SHP77 treated with DMSO at 0.1 percent for 48 hours (cell line): ENCODE measurements around the gene COL2A1.

Experiments
- DNase-seq: peaks from one replicate; lab custom pipeline; 2025; lab: John Stamatoyannopoulos, UW

Gene COL2A1

DNA sequence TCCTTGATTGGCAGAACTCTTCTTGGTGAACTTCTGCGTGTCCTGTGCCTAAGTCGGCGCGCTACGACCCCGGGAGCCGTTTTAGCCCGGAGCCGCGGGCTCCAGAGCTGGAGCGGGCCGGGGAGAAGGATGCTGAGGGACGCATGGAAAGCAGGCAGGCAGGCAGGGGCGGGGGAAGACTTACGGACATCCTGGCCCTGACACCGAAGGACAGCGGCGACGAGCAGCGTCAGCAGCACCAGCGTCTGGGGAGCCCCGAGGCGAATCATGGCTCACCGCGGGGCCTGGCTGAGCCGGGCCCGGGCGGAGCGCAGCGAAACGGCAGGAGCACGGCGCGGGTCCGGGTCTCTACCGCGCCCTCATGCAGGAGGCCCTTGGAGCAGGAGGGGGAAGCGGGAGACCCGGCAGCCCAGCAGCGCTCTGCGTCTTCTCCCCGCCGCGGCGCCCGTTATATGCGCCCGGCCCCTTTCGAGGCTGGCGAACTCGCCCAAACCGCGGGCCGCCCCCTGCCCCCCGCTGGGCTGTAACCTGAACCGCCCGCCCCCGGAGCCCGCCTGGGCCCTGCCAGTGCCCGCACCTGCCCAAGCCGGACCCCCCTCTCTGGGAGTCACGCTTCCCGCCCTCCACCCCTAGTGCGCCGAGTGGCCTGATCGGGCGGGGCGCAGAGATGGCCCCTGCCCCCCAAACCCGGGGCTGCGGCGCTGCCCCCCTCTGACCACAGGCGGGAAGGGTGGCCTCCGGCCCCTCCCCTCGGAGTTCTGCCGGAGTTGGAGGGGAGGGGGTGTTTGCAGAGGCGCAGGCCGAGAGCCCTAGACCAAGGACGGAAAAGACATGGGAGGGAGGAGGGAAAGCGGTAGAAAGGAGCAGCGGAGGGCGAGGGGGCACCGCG lies at the start of gene COL2A1:
COL2A1 (minus strand) TSS at position 424 of the 889 bp plus-strand sequence; CDS start at position 269, 155 bp downstream.
- DNase-seq = no peak

DNA sequence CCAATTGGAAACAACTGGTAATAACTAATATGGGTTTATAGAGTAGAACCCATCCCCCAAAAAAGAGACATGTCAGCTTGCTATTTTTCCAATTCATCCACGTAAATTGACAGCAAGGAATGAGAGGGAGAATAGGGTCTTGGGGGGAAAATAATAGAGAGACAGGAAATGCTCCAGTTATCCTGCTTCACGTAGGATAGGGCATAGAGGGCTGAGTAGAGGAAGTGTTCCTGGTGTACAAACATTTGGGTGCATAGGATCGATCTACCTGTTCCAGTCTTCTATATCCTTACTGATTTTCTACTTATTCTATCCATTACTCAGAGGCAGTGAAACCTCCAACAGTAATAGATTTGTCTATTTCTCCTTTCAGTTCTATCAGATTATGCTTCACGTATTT lies 49.6 kb upstream of the COL2A1 start:
- no peak for DNase-seq

DNA sequence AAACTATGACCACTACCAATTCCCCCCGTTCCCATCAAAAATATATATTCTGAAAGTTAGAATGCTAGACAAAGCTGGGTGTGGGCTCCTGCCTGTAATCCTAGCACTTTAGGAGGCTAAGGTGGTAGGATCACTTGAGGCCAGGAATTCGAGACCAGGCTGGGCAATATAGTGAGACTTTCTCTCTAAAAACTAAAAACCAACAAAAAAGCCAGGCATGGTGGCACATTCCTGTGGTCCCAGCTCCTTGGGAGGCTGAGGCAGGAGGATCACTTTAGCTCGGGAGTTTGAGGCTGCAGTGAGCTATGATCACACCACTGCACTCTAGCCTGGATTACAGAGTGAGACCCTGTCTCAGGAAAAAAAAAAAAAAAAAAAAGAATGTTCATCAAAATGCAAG lies 48.8 kb upstream of the COL2A1 start:
- DNase-seq = no peak

DNA sequence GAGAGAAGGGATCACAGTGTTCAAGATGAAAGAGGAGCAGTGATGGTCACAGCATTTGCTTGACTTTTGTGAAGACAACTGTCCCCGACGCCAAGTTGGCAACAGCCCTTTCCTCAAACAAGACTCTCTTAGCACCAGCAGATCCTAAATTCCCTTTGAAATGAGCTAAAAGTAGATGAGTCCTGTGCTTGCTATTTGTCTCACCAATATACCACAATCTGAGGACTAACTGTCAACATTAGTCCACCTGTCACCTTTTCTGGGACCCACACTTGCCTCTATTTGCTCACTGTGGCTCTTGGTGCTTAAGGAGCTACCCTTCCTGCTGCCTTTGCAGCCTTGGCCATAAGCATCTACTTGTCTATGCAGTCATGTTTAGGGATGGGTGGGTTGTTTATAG lies 47.4 kb upstream of the COL2A1 start:
- DNase-seq = no peak

DNA sequence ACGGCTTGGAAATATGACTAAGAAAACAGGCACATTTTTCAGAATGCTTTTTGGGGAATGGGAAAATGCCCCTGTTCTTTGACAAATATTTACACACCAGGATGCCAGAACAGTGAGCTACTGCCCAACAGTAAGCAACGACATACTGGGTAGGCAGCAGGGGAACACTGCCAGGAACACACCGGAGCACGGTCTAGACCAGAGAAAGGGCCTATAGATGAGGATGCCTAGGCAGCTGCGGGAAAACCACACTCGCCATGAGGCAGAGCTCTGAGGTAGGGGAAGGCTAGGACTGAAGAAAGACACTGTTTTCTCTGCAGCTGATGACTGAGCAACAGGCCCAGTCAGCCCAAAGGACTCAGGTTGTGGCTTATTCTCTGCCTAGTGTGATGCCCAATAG lies 45.9 kb upstream of the COL2A1 start:
- DNase-seq = no peak

DNA sequence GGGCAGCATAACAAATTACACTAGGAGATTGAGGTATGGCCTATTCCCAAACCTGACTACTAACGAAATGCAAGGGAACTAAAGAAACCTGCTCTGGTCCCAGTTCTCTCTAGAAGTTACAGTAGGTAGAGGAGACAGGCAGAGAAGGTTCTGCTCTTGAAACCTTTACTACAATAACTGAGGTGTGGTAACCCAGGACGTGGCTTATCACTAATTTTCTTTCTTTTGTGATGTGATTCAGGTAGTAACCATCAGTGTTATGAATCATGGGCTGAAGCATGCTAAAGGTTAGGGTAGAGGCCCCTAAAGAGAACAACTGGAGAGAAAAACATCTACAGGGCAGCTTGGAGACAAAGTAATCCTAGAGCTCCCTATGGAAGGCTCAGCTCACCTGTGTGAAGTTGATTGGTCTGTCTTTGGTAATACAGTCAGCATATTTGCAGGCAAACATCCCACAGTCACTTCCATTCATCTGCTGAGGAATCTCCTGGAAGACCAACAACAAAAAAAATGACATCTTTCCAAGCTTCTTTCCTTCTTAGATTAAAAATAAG lies 41.8 kb upstream of the COL2A1 start:
- no peak for DNase-seq

DNA sequence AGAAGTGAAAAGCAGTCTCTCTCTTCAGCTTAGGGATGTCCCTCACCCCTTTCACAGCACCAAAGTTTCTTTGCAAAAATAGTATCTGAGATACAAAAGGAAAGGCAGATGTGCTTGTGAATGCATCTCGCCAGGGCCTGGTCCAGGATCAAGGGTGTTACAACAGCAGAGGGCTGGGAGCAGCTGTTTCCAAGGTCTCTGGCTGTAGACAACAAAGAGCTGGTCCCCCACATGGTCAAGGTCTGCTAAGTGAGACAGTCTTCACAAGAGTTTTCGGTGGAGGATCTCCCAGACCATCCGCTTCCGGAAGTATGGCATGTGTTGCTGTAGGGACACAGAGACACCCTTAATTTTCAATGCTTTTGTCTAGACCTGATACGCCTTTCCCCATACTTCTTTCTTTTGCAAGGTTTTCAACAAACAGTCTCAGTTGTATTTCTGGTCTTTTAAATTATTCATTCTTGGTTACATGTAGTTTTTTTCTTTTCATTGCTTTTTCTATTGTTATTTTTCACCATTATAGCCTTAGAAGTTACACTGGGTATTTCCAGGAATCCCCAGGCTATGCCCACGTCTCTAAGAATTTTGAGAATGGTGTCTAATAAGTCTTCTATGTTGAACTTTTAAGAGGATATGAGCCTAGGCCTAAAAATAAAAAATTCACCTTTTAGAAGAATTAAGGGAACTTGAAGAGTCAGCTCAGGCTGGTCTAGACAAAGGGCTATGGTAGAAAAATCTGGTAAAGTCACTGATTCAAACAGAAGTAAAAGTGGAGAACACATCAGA lies 41.0 kb upstream of the COL2A1 start:
- DNase-seq = no peak

DNA sequence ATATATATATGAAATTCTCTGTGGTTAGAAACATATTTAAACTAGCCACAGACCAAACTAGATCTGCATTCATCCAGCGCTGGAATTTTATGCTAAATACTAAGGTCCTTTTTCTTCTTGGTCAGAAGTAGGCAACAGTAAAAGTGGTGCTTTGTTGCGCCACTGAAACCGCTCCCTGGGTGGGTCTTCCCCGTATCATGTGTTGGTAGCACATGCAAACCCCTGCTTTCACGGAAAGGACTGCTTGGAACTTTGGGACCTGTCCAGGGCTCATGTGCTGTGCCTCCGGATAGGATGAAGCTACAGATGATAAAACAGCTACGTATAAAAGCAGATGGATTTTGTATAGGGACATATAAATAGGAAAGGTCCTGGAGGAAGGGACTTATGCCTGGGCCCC lies 40.1 kb upstream of the COL2A1 start:
- DNase-seq = no peak

DNA sequence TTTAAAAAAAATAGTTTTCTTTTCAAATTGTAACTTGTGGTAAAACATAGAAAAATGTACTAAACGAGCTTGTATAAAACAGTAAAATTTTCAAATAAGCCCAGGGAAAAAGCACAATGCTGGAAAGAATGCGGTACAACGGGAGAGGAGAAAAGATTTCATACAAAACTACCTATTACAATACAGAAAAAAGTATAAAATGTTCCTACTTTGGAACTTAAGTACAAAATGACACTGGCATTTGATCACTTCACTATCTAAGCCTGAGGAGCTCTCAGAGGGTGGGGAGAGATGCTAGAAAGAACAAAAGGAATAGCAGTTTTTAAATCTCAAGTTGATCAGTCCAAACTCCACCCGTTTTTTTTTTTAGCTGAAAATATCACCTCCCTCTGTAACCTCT lies 39.5 kb upstream of the COL2A1 start:
- DNase-seq = no peak

DNA sequence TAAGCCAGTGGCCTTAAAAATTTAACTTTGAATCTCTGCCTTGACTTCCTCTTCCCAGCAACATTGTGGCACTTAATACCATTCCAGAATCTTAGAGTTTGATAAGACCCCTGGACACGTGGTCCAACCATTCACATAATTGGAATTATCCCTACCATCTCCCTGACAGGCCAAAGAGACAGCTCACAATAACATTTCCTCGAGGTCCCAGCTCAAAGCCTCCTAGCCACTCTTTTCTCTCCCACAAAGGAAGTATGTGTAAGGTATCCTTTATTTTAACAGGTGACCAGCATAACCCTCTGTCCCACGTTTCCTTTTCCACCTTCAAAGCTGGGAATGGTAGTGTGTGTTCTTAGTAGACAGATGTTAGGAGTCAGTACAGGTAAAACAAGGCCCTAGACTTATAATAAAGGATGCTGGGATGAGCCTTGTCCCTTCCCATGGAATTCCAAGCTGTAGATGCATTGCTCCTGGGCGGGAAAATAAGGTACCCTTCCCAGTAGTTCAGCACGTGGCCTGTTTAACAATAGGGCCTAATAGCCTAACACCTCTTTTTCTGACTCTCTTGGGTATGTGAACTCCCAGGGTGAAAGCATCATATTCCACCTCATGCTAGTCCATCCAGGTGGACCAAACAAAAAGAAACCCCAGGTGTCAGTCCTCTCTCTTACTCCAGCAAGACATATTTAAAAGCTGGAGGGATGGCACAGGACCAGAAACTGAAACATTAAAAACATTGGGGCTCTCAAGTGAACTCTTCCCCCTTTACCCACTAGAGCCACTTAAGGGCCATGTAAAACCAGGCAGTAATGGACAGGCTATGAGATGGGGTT lies 37.5 kb upstream of the COL2A1 start:
- DNase-seq = no peak

DNA sequence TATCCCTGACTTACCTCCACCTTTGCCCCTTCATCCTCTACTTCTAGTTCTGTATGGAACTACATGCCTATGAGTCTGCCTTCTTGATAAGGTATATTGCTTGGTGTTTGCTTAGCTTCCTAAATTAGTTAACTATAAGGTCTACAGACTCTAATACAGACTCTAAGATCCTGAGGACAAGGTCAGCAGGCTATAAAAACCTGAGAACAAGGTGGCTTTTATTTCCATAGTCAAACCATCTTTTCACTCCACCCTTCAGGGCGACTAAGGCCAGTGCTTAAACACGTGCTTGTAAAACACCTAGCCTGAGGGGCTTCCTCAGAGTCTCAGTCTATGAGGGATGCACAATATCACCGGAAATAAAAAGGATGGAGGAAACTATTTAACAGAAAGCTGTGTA lies 36.1 kb upstream of the COL2A1 start:
- DNase-seq = no peak

DNA sequence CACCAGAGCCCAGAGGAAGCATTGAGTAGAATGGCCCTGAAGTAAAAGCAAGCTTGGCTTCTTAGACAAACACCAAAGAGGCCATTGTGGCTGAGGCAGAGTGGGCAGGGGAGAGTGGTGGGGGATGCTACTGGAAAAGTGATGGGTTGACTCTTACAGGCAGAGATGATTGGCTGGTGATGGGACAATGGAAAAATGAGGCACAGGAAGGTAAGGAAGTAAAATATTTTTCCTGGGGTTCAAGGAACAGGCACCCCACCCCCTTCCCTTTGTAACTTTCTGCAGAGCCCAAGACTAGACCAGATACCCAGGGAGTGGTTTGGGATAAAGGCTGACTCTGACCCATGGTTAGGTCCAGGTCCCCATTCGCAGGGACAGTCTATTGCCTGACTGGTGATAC lies 34.9 kb upstream of the COL2A1 start:
- DNase-seq = no peak

DNA sequence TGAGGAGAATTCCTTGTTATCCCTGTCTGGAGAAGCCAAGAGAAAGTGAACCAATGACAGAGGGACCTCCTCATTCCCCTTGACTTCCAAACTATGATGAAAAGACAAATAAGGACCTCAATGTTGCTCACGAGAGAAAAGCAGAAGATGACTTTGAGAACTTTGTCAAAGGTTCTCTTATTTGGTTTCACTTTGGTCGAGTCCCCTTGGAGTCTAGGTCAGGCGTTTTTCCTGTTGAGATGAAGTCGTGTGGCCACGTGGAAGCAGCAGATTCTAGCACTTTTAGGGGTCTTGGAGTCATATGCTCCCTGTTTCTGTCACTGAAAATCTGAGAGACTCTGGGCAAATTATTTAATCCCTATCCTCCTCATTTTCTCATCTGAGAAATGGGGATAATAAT lies 33.8 kb upstream of the COL2A1 start:
- no peak for DNase-seq

DNA sequence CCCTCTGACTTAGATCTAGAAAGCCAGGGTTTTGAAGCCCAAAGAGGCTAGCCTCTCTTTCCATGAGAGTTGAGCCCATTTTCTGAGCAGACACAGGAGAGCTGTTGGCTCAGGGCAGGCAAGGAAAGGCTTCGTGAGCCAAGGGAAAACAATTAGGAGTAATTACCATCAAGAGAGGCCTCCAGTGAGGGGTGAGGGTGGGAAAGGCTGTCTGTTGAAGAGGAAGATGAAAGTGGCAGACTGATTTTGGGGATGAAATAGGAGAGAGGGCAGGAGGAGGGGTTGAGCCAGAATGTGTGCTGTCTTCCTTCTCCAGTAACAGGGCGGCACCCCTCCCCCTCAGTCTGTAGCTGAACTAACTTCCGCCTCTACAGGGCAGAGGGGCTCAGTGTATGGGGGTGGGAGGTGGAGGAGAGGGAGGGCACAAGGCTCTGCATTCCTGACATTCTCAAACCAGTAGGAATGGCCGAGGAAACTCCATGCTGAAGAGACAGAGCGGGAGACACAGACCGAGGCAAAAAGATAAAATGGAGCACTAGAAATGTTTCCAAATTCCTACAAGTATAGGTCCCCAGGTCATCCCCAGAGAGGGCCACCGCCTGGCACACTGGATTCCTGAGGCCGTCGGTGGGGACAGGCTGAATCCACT lies 33.1 kb upstream of the COL2A1 start:
- DNase-seq = no peak

DNA sequence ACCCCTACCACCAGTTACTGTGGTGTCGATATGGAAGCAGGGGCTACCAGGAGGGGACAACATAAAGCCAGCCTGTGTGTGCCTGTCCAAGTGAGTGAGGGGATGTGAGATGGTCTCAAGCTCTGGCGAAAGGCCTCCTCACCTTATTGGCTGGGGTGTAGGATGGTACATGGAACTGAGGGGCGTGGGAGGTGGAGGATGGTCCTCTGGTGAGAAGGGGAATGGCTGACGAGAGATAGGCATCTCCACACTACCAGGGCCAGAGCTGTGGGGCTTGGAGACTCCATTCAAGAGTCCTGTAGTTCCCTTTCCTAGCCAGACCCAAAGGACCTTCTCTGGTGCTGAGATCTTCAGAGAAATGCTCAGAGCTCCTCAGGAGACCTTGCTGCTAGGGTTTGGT lies 32.5 kb upstream of the COL2A1 start:
- DNase-seq = no peak

DNA sequence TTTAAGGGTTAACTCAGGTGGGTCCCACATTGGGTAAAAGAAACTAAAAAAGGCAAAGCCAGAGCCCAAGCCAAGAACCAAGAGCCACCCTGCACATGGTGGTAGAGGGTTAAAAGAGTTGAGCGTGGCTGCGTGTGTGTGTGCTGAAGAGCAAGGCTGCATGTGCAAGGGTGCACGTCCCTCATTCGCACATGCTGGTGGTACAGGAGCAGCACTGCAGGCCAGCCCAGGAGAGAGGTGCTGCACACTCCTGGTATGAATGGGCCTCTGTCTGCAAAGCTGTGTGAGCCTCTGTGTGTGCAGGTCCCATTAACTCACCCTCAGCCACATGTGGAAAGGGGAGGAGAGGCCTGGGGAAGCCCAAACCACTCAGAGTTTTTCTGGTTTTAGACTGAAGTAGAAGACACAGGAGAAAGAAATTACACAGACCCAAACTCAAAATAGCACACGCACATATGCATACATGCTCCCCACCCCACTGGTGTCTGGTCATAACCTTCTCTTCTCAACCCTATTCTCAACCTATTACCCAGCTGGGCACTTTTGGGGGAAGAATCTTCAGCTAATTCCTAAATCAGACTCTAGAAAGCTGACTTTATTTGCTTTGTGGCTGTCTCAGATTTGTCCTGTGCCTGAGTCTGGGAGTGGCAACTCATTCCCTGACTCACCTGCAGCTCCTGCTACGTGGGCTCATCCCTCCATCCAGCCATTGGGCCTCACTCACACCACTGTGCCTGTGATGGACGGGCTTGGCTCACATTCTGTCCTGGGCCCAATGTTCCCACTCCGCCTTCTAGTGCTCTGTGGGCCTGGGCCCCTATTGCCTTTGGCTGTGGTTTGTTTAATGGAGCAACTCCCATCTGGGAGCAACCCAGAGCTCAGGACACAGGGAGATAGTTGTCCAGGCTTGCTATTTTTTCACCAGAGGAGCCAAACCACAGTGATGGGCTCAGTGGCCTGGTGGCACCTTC lies 30.8 kb upstream of the COL2A1 start:
- no peak for DNase-seq

DNA sequence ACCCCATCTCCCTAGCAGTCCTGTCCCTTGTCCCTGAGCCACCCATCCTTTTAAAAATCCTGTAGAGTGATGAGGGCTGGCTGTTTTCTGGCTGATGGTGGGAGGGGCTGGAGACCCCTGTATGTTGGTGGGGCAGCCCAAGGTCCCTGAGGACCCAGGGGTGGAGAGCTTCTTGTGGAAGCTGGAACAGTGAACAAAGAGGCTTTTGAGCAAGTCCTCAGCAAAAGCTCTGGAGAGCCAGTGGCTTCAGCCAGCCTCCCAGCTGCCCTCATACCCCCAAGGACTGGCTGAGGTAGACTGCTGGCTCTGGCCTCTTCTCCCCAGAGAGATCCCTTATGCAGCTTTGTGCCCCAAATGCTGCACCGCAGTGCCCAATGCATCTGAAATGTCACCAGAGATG lies 29.2 kb upstream of the COL2A1 start:
- DNase-seq = no peak

DNA sequence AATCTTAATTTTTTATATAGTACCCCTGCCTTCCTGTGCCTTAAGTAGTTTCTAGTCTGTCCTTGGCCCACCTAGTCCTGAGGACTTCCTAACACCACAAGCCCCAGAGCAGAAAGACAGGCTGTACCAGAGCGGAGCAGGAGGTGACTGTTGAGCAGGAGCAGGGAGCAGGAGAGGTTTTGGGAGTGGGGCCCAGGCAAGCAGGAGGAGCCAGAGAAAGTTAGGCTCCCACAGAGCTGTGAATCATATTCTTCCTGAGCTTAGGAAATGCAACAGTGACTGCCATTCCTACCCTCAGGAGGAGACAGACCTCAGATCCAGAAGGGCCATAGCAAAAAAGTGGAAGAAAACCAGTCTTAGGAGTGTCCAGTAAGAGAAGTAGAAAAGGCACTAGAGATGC lies 28.3 kb upstream of the COL2A1 start:
- DNase-seq = no peak

DNA sequence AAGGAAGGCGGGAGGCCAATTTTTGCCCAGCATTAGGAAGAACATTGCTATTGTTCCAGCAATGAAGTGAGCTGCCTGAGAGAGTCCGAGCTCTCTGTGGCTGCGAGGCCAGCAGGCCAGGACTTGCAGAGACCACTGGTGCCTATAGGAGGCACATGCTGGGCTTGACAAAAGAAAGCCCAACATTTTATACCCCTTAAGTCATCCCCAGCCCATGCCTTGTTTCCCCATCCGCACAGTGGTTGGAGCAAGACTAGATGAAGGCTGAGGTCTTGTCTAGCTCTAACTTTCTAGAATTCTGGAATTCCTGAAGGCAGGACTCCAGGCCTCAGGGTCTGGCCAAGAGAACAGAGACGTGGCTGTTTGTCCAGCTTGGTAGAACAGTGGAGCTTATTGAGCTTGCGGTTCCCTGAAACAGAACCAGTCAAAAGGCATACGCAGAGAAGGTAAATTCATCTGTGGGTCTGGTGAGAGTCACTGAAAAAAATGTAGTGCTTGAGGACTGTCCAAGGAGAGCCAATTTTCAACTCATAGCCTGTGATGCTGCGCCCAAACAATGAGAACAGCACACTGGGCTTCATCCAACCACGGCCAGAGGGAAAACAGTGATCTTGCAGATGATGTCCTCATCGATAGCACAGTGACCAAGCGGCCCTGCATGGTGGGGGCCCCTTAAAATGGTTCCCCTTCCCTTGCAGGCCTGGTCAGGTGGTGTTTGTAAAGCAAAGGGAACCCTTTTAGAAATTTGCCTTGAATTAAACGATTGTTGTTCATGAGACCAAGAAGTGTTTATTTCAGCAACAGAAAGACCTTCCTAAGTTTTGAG lies 27.1 kb upstream of the COL2A1 start:
- DNase-seq = no peak
